AG04449 (cell line): ENCODE data around the gene FAH.

Experiments
- CTCF ChIA-PET: fragments of 350-600 bp; formaldehyde crosslinking; extraction: SDS; loops from one replicate; lab custom pipeline; 2021; ENCODE audit warnings: antibody characterized with exemption; lab: Yijun Ruan, JAX
- POLR2A ChIA-PET: fragments of 400-600, 350-600 bp; formaldehyde crosslinking; extraction: SDS; loops from one replicate; lab custom pipeline; 2020; ENCODE audit warnings: antibody characterized with exemption, inconsistent platforms; lab: Yijun Ruan, JAX
- DNase-seq: peaks from one replicate; pipeline ENCODE4 v3.0.0-alpha.2; 2010; ENCODE audit warnings: low read depth, low spot score
- H3K4me3 ChIP-seq: 2 replicates; pipeline ENCODE4 v1.5.1; 2011; ENCODE audit warnings: low read depth, mild to moderate bottlenecking, control low read depth, low read length
- CTCF ChIP-seq: IDR thresholded peaks from one replicate; pipeline ENCODE4 v1.5.1; 2011; ENCODE audit warnings: mild to moderate bottlenecking, moderate library complexity, low read length, control low read depth, inconsistent platforms; ENCODE audit not compliant: insufficient read depth; ENCODE audit errors: missing control alignments

Gene FAH

GRCh38 chr15:80180986-80181385 lies 28.2 kb downstream of the FAH start:
- POLR2A ChIA-PET = no interaction called here
- DNase-seq = no peak
- no peak for TF ChIP-seq CTCF
- no peak overlapping the region for H3K4me3 ChIP-seq
- CTCF ChIA-PET = interaction anchor here (1.1 to 2.4 kb wide), 3 partner anchors 8 to 20 kb away, joined by 3 to 11 read pairs (median 3); no protein-coding TSS in a partner anchor

- CTCF ChIA-PET = interaction anchor here (1.6 to 2.4 kb wide), 2 partner anchors 8 to 10 kb away, joined by 4 to 11 read pairs; no protein-coding TSS in a partner anchor
- POLR2A ChIA-PET = interaction anchor here (0.6 kb wide), 1 partner anchor 259 kb away, joined by 3 read pairs; no protein-coding TSS in a partner anchor
- no peak overlapping the region for H3K4me3 ChIP-seq
- DNase-seq = peak; percentile 57
- no peak for TF ChIP-seq CTCF
Measured at GRCh38 chr15:80182611-80183261, 29.9 kb downstream of the FAH start.

GRCh38 chr15:80183306-80183705 lies 30.5 kb downstream of the FAH start:
- no peak overlapping the region for H3K4me3 ChIP-seq
- TF ChIP-seq CTCF = no peak
- DNase-seq = no peak
- ChIA-PET POLR2A (interaction anchor here (0.6 kb wide), 1 partner anchor 259 kb away, joined by 3 read pairs; no protein-coding TSS in a partner anchor), CTCF (interaction anchor here (1.1 to 1.6 kb wide), 2 partner anchors 9 to 11 kb away, joined by 3 to 4 read pairs; no protein-coding TSS in a partner anchor)

GRCh38 chr15:80183886-80184285 lies 31.1 kb downstream of the FAH start:
- CTCF ChIA-PET = interaction anchor here (1.1 to 1.6 kb wide), 2 partner anchors 9 to 11 kb away, joined by 3 to 4 read pairs; no protein-coding TSS in a partner anchor

GRCh38 chr15:80184554-80184953 lies 31.8 kb downstream of the FAH start:
- CTCF ChIA-PET = interaction anchor here (1.6 kb wide), 1 partner anchor 10 kb away, joined by 4 read pairs; no protein-coding TSS in a partner anchor
- no peak for DNase-seq

More at GRCh38 chr15:80183886-80184285, 31.1 kb downstream of the FAH start:
- no peak for DNase-seq
- peak; percentile 22 for TF ChIP-seq CTCF
- H3K4me3 ChIP-seq = no peak overlapping the region
- POLR2A ChIA-PET = no interaction called here

More at GRCh38 chr15:80184554-80184953, 31.8 kb downstream of the FAH start:
- TF ChIP-seq CTCF = no peak
- no peak overlapping the region for H3K4me3 ChIP-seq
- POLR2A ChIA-PET = no interaction called here
